Kidney capillary endothelial cell (primary cell): ENCODE results near the gene ENTR1.
"Not testable (repeated sequence)": the region's sequence is repeated elsewhere in the genome, so short reads cannot be mapped to it uniquely, and the experiment has no call there.

Experiments used
- DNase-seq: peaks from one replicate; pipeline ENCODE4 v3.0.0-alpha.2; 2018; ENCODE audit warnings: low spot score

The ENTR1 gene

GRCh38 chr9:136438548-136439480 is 28.4 kb upstream of the ENTR1 start:
- DNase-seq, result no peak

GRCh38 chr9:136437839-136438547 is 27.6 kb upstream of the ENTR1 start:
- DNase-seq, result no peak

- DNase-seq, result no peak
Observed at GRCh38 chr9:136437430-136437829, 27.0 kb upstream of the ENTR1 start.

GRCh38 chr9:136436055-136436634 is 25.7 kb upstream of the ENTR1 start:
- no peak for DNase-seq

- no peak for DNase-seq
Observed at GRCh38 chr9:136434580-136435169, 24.3 kb upstream of the ENTR1 start.

- DNase-seq, result no peak
Observed at GRCh38 chr9:136433849-136434579, 23.6 kb upstream of the ENTR1 start.

GRCh38 chr9:136433043-136433715 is 22.8 kb upstream of the ENTR1 start:
- no peak for DNase-seq

GRCh38 chr9:136432591-136432990 is 22.2 kb upstream of the ENTR1 start:
- no peak for DNase-seq

GRCh38 chr9:136431782-136432350 is 21.5 kb upstream of the ENTR1 start:
- no peak for DNase-seq

GRCh38 chr9:136430588-136431234 is 20.3 kb upstream of the ENTR1 start:
- DNase-seq, result no peak

GRCh38 chr9:136429683-136430491 is 19.5 kb upstream of the ENTR1 start:
- no peak for DNase-seq

GRCh38 chr9:136429075-136429628 is 18.7 kb upstream of the ENTR1 start:
- DNase-seq, result no peak

- no peak for DNase-seq
Observed at GRCh38 chr9:136426787-136427186, 16.4 kb upstream of the ENTR1 start.

- DNase-seq, result not testable (repeated sequence)
Observed at GRCh38 chr9:136425367-136425766, 15.0 kb upstream of the ENTR1 start.

GRCh38 chr9:136424750-136425362 is 14.4 kb upstream of the ENTR1 start:
- no peak for DNase-seq

- no peak for DNase-seq
Observed at GRCh38 chr9:136423432-136424146, 13.2 kb upstream of the ENTR1 start.

GRCh38 chr9:136422876-136423275 is 12.5 kb upstream of the ENTR1 start:
- no peak for DNase-seq

- DNase-seq, result no peak
Observed at GRCh38 chr9:136421791-136422190, 11.4 kb upstream of the ENTR1 start.
